ENCODE data around the gene SOS1.

The SOS1 gene

DNA sequence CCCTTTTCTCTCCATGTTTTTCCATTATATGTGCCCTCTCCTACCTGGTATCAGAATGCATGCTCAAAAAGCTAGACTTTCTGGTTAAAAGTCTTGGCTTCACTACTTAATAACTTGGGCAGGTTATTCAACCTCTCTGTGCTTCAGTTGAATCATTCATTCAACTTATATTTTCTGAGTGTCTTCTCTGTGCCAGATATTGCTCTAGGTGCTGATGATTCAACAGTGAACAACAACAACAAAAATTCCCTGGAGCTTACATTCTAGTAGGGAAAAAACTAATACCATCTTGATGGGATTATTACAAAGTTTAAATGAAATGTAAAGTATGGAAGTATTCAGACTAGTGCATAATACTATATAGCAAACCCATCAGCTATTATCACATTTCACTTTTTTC is 55.2 kb downstream of the SOS1 start:
- Histone ChIP-seq H3K4me2 (ENCODE audit: low read depth, low read length) (no peak overlapping the region), H3K27me3 (replicated peaks; ENCODE audit: insufficient read depth, low read length) (no peaks in the 10 kb centered on the region), H2AFZ (ENCODE audit: low read length) (no peak overlapping the region), H3F3A (ENCODE audit: insufficient read depth, low read length) (no peaks in the 10 kb centered on the region), H3K36me3 (replicated peaks; ENCODE audit: insufficient read depth, low read length) (no peaks in the 10 kb centered on the region), H3K4me1 (ENCODE audit: low read length) (no peaks in the 10 kb centered on the region), H3K9ac (ENCODE audit: low read length) (no peak overlapping the region), H3K79me2 (ENCODE audit: low read length) (peaks cover 17% of the 10 kb centered on the region), H4K20me1 (ENCODE audit: insufficient read depth, low read length) (no peaks in the 10 kb centered on the region), H3K9me3 (replicated peaks; ENCODE audit: insufficient read depth, low read length) (no peaks in the 10 kb centered on the region), H3K4me3 (ENCODE audit: low read length) (no peak overlapping the region), H3K9me2 (replicated peaks; ENCODE audit: insufficient read depth, low read length) (no peaks in the 10 kb centered on the region), H3K27ac (ENCODE audit: low read length) (no peak overlapping the region)
- TF ChIP-seq EZH2phosphoT487 (IDR thresholded peaks at IDR 0.05; ENCODE audit: low read length) = no peak
- TF ChIP-seq EZH2 (optimal IDR thresholded peaks at IDR 0.05; ENCODE audit: low read depth, low read length) = no peak
- TF ChIP-seq CTCF (IDR thresholded peaks at IDR 0.05; ENCODE audit: low read length) = no peak
- no peak for DNase-seq

DNA sequence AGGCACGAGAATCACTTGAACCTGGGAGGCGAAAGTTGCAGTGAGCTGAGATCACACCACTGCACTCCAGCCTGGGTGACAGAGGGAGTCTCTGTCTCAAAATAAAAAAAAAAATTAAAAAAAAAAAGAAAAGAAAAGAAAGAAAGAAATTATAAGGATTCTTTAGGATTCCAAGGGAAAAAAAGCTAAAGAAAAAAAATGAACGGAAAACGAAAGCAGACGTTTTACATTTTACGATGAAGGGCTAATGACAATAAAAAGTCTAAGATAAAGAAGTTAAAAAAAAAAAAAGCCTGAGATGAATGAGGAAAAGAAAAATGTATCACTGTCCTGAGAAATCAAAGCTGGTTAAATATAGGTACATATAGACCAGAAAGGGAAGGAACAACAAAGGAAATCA is 58.5 kb downstream of the SOS1 start:
- H3K4me1 ChIP-seq (ENCODE audit: low read length) = no peaks in the 10 kb centered on the region
- no peak for DNase-seq
- TF ChIP-seq EZH2 (optimal IDR thresholded peaks at IDR 0.05; ENCODE audit: low read depth, low read length) (no peak), EZH2phosphoT487 (IDR thresholded peaks at IDR 0.05; ENCODE audit: low read length) (no peak), CTCF (IDR thresholded peaks at IDR 0.05; ENCODE audit: low read length) (no peak)
- no peaks in the 10 kb centered on the region for H3K9me2 ChIP-seq (replicated peaks; ENCODE audit: insufficient read depth, low read length)
- no peak overlapping the region for H3K27ac ChIP-seq (ENCODE audit: low read length)
- H3K4me2 ChIP-seq (ENCODE audit: low read depth, low read length) = no peak overlapping the region
- no peaks in the 10 kb centered on the region for H3F3A ChIP-seq (ENCODE audit: insufficient read depth, low read length)
- H3K36me3 ChIP-seq (replicated peaks; ENCODE audit: insufficient read depth, low read length) = no peaks in the 10 kb centered on the region
- H2AFZ ChIP-seq (ENCODE audit: low read length) = no peak overlapping the region
- H3K9ac ChIP-seq (ENCODE audit: low read length) = no peak overlapping the region
- H3K79me2 ChIP-seq (ENCODE audit: low read length) = peaks cover 3% of the 10 kb centered on the region; the same call in 1 of the 2 replicates
- H4K20me1 ChIP-seq (ENCODE audit: insufficient read depth, low read length) = no peaks in the 10 kb centered on the region
- no peak overlapping the region for H3K4me3 ChIP-seq (ENCODE audit: low read length)
- H3K9me3 ChIP-seq (replicated peaks; ENCODE audit: insufficient read depth, low read length) = no peaks in the 10 kb centered on the region
- no peaks in the 10 kb centered on the region for H3K27me3 ChIP-seq (replicated peaks; ENCODE audit: insufficient read depth, low read length)

DNA sequence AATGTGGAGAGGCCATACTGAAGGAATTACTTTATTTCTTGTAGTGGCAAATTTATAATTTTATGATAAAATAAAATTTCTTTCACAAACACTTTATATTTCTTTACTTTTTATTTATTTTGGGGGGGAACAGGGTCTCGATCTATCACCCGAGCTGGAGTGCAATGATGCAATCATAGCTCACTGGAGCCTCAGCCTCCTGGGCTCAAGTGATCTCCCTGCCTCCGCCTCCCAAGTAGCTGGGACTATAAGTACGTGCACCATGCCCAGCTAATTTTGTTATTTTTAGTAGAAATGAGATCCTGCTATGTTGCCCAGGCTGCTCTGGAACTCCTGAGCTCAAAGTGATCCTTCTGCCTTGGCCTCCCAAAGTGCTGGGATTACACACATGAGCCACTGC is 59.6 kb downstream of the SOS1 start:
- no peak overlapping the region for H3K4me2 ChIP-seq (ENCODE audit: low read depth, low read length)
- peaks cover 3% of the 10 kb centered on the region; the same call in 1 of the 2 replicates for H3K79me2 ChIP-seq (ENCODE audit: low read length)
- H4K20me1 ChIP-seq (ENCODE audit: insufficient read depth, low read length) = no peaks in the 10 kb centered on the region
- DNase-seq = no peak
- TF ChIP-seq EZH2 (optimal IDR thresholded peaks at IDR 0.05; ENCODE audit: low read depth, low read length) = no peak
- TF ChIP-seq CTCF (IDR thresholded peaks at IDR 0.05; ENCODE audit: low read length) = no peak
- TF ChIP-seq EZH2phosphoT487 (IDR thresholded peaks at IDR 0.05; ENCODE audit: low read length) = no peak
- H3K36me3 ChIP-seq (replicated peaks; ENCODE audit: insufficient read depth, low read length) = no peaks in the 10 kb centered on the region
- no peak overlapping the region for H3K4me3 ChIP-seq (ENCODE audit: low read length)
- no peaks in the 10 kb centered on the region for H3K9me2 ChIP-seq (replicated peaks; ENCODE audit: insufficient read depth, low read length)
- H3K27ac ChIP-seq (ENCODE audit: low read length) = no peak overlapping the region
- H2AFZ ChIP-seq (ENCODE audit: low read length) = no peak overlapping the region
- no peaks in the 10 kb centered on the region for H3K9me3 ChIP-seq (replicated peaks; ENCODE audit: insufficient read depth, low read length)
- H3K4me1 ChIP-seq (ENCODE audit: low read length) = no peaks in the 10 kb centered on the region
- no peaks in the 10 kb centered on the region for H3K27me3 ChIP-seq (replicated peaks; ENCODE audit: insufficient read depth, low read length)
- no peaks in the 10 kb centered on the region for H3F3A ChIP-seq (ENCODE audit: insufficient read depth, low read length)
- no peak overlapping the region for H3K9ac ChIP-seq (ENCODE audit: low read length)

Data from MM.1S (cell line).